HL-60 (cell line): ENCODE measurements around the gene CAMKK1.

ENCODE experiments used
- DNase-seq, 2 experiments: peaks; one replicate each; pipeline ENCODE4 v3.0.0-alpha.2; 2010 to 2020; ENCODE audit warnings: low read depth in 1 of 2, low spot score in 1 of 2
- H3K27ac ChIP-seq: fragments of 250-450 bp; sonication (Bioruptor Pico); replicated peaks from 2 replicates; pipeline ENCODE4 v1.5.1; 2020; ENCODE audit warnings: mild to moderate bottlenecking, moderate library complexity
- H3K27me3 ChIP-seq: fragments of 250-450 bp; sonication (Bioruptor Pico); 2 replicates; pipeline ENCODE4 v1.5.1; 2021; ENCODE audit warnings: mild to moderate bottlenecking, moderate library complexity; ENCODE audit not compliant: insufficient read depth, poor library complexity, severe bottlenecking
- H3K4me3 ChIP-seq: replicated peaks from 2 replicates; pipeline ENCODE4 v1.5.1; 2011; ENCODE audit warnings: mild to moderate bottlenecking, control low read depth, low read length; ENCODE audit not compliant: insufficient read depth
- CTCF ChIP-seq: IDR thresholded peaks from one replicate; pipeline ENCODE4 v1.5.1; 2011; ENCODE audit warnings: low read length, control low read depth, inconsistent platforms; ENCODE audit not compliant: insufficient read depth
- GABPA ChIP-seq: IDR thresholded peaks from 2 replicates; pipeline ENCODE4 v1.6.1; 2012; ENCODE audit warnings: low read depth
- POLR2AphosphoS5 ChIP-seq: IDR thresholded peaks from 2 replicates; pipeline ENCODE4 v1.6.1; 2012; ENCODE audit warnings: low read depth
- SPI1 ChIP-seq: IDR thresholded peaks from 2 replicates; pipeline ENCODE4 v1.6.1; 2012; ENCODE audit warnings: low read depth, mild to moderate bottlenecking, borderline replicate concordance
- TF ChIP-seq, protein P1 (sequence below): IDR thresholded peaks from 2 replicates; pipeline ENCODE4 v1.6.1; 2012; ENCODE audit warnings: low read depth; ENCODE audit not compliant: insufficient replicate concordance

CAMKK1 gene

DNA sequence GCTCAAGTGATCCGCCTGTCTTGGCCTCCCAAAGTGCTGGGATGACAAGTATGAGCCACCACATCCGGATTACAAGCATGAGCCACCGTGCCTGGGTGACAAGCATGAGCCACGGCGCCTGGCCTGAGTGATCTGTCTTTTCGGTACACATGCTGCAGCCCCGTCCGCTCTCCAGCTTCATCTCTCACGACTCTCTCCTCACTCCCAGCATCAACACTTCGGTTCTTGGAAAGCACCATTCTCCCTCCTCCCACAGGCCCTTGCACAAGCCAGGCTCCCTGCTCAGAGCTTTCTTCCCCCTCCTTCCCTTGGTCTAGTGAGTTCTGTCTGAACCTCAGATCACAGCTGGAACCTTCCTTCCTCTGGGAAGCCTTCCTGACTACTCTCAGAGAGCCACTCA lies 40.3 kb downstream of the CAMKK1 start:
- H3K4me3 ChIP-seq = no peak overlapping the region

GRCh38 chr17:3851461-3852100 lies 41.3 kb downstream of the CAMKK1 start:
- DNase-seq = no peak
- no peak overlapping the region for H3K27ac ChIP-seq
- H3K27me3 ChIP-seq = no peaks in the 10 kb centered on the region
- no peak overlapping the region for H3K4me3 ChIP-seq
- TF ChIP-seq SPI1 = no peak
- TF ChIP-seq POLR2AphosphoS5 = no peak
- TF ChIP-seq CTCF = no peak
- TF ChIP-seq GABPA = no peak
- TF ChIP-seq, protein P1, sequence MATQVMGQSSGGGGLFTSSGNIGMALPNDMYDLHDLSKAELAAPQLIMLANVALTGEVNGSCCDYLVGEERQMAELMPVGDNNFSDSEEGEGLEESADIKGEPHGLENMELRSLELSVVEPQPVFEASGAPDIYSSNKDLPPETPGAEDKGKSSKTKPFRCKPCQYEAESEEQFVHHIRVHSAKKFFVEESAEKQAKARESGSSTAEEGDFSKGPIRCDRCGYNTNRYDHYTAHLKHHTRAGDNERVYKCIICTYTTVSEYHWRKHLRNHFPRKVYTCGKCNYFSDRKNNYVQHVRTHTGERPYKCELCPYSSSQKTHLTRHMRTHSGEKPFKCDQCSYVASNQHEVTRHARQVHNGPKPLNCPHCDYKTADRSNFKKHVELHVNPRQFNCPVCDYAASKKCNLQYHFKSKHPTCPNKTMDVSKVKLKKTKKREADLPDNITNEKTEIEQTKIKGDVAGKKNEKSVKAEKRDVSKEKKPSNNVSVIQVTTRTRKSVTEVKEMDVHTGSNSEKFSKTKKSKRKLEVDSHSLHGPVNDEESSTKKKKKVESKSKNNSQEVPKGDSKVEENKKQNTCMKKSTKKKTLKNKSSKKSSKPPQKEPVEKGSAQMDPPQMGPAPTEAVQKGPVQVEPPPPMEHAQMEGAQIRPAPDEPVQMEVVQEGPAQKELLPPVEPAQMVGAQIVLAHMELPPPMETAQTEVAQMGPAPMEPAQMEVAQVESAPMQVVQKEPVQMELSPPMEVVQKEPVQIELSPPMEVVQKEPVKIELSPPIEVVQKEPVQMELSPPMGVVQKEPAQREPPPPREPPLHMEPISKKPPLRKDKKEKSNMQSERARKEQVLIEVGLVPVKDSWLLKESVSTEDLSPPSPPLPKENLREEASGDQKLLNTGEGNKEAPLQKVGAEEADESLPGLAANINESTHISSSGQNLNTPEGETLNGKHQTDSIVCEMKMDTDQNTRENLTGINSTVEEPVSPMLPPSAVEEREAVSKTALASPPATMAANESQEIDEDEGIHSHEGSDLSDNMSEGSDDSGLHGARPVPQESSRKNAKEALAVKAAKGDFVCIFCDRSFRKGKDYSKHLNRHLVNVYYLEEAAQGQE = no peak

More for the DNA sequence above, 40.3 kb downstream of the CAMKK1 start:
- DNase-seq = no peak
- TF ChIP-seq CTCF (no peak), GABPA (no peak), SPI1 (no peak), POLR2AphosphoS5 (no peak)
- TF ChIP-seq, protein P1 = no peak
- Histone ChIP-seq H3K27me3 (no peaks in the 10 kb centered on the region), H3K27ac (no peak overlapping the region)

- DNase-seq = no peak
- H3K4me3 ChIP-seq = no peak overlapping the region
These were observed 44.5 kb downstream of the CAMKK1 start for GRCh38 chr17:3848229-3848835.

More at GRCh38 chr17:3848229-3848835, 44.5 kb downstream of the CAMKK1 start:
- TF ChIP-seq, protein P1 = no peak
- TF ChIP-seq POLR2AphosphoS5 (no peak), CTCF (no peak), SPI1 (no peak; the same call in 1 of the 2 replicates), GABPA (no peak)
- H3K27me3 ChIP-seq = no peaks in the 10 kb centered on the region
- no peak overlapping the region for H3K27ac ChIP-seq
